Spleen (tissue), 13 donors: ENCODE results near the gene EPN3. TPM values are rescaled to one million over a fixed set of nuclear protein-coding genes. Genes with fewer than 3 reads are reported as not detected.

ENCODE experiments used
- DNase-seq: peaks from one replicate; pipeline ENCODE4 v3.0.0-alpha.2; 2020
- H3K27ac ChIP-seq, 8 donors: fragments of 200-600 bp; sonication (generic) in 7 of 8; 1 replicate in 4 of 8; 2 replicates in 4 of 8; pipeline versions ENCODE4 v1.5.0 to v1.8.0; 2016 to 2021; ENCODE audit warnings: inconsistent platforms in 4 of 8, mild to moderate bottlenecking in 4 of 8, moderate library complexity in 1 of 8
- H3K27me3 ChIP-seq, 7 donors: fragments of 200-600 bp; sonication (generic) in 6 of 7; replicated peaks in 1 of 7; 1 replicate in 4 of 7; 2 replicates in 3 of 7; pipeline versions ENCODE4 v1.5.0 to v1.8.0; 2016 to 2021; ENCODE audit warnings: inconsistent platforms in 3 of 7, mild to moderate bottlenecking in 1 of 7
- H3K36me3 ChIP-seq, 6 donors: fragments of 200-600 bp; sonication (generic) in 5 of 6; 1 replicate in 4 of 6; 2 replicates in 2 of 6; pipeline versions ENCODE4 v1.5.0 to v1.8.0; 2016 to 2021; ENCODE audit warnings: inconsistent platforms in 2 of 6
- H3K4me1 ChIP-seq, 6 donors: fragments of 200-600 bp; sonication (generic) in 5 of 6; 1 replicate in 3 of 6; 2 replicates in 3 of 6; pipeline versions ENCODE4 v1.5.0 to v1.8.0; 2016 to 2021; ENCODE audit warnings: inconsistent platforms in 3 of 6
- H3K4me3 ChIP-seq, 8 donors: fragments of 200-600 bp; sonication (generic) in 7 of 8; 1 replicate in 4 of 8; 2 replicates in 4 of 8; pipeline versions ENCODE4 v1.5.0 to v1.8.0; 2016 to 2021; ENCODE audit warnings: inconsistent platforms in 4 of 8, mild to moderate bottlenecking in 4 of 8, moderate library complexity in 2 of 8
- H3K9me3 ChIP-seq, 8 donors: fragments of 200-600 bp; sonication (generic) in 7 of 8; 1 replicate in 4 of 8; 2 replicates in 4 of 8; pipeline versions ENCODE4 v1.5.0 to v1.8.0; 2016 to 2021; ENCODE audit warnings: inconsistent platforms in 4 of 8
- POLR2A ChIP-seq, 3 donors: fragments of 450-650 bp; IDR thresholded peaks; one replicate each; pipeline ENCODE4 v1.5.1; 2017; ENCODE audit warnings: antibody characterized with exemption in 3 of 3, mild to moderate bottlenecking in 1 of 3
- POLR2AphosphoS5 ChIP-seq, 3 donors: sonication (generic); formaldehyde crosslinking; IDR thresholded peaks; one replicate each; pipeline ENCODE4 v1.5.1; 2017; ENCODE audit warnings: antibody characterized with exemption in 3 of 3
- WGBS, 5 donors: extraction: QIAGEN DNeasy Blood & Tissue Kit in 3 of 5; methylation state at CpG; one replicate each; pipeline versions ENCODE4 v1.1.5 to v1.1.7; 2013 to 2018; 5-methylcytosine and 5-hydroxymethylcytosine counted together
- intact Hi-C: fragments of 100-400 bp; cut with DNase I; formaldehyde crosslinking; loops from one replicate; pipeline ENCODE4 v1.15.0; 2023; ENCODE audit warnings: low total_unique reads
- long read RNA-seq, 2 donors: transcript quantifications; one replicate each; lab custom pipeline, GENCODE V29; 2026
- polyA plus RNA-seq, 3 donors: library from polyadenylated mRNA; stranded (reverse); fragments of 200-250 nt; gene quantifications; one replicate each; pipeline ENCODE4 v1.2.1, GENCODE V29; 2013
- total RNA-seq, 7 donors: library from RNA; depleted of rRNA in 3 of 7; stranded (reverse); fragments of >200 nt in 3 of 7; fragmentation: NEBNext Ultra II Directional in 4 of 7; extraction: Animal tissue kit (Norgen Biotek cat#: 25700) in 4 of 7; gene quantifications; one replicate each; pipeline versions ENCODE4 v1.1.0 to v1.2.1, GENCODE V29; 2016 to 2021
- TF ChIP-seq, protein P1 (sequence below), 11 experiments: fragments of 200-600 bp in 7 of 11; fragments of 450-650 bp in 4 of 11; sonication (generic) in 4 of 11; IDR thresholded peaks in 8 of 11; conservative IDR thresholded peaks in 3 of 11; 1 replicate in 7 of 11; 2 replicates in 4 of 11; pipeline versions ENCODE4 v1.4.0 to v1.8.0; 2016 to 2021; ENCODE audit warnings: antibody characterized with exemption in 11 of 11, inconsistent platforms in 4 of 11, mild to moderate bottlenecking in 1 of 11
- donor health status: healthy with polysubstance abuse.
- donor health status: DM: no; HTN: no; CAD: no; lungs with moderate emphysema.
- donor health status: DM: no; HTN: no; CAD: no.
- donor health status: Bipolar disorder and iron deficiency.
- donor health status: healthy.
- donor health status: DM: no; HTN: no; CAD: no.
- donor health status: DM: yes; HTN: yes; CAD: no.

Gene EPN3
- total RNA-seq (not detected), polyA plus RNA-seq (under 1 TPM in 2 of 3 donors, not detected in 1; 0.02 to 0.16 TPM)
- long read RNA-seq, donor 1 = 0 reads
- long read RNA-seq, donor 2 = 0 reads

DNA sequence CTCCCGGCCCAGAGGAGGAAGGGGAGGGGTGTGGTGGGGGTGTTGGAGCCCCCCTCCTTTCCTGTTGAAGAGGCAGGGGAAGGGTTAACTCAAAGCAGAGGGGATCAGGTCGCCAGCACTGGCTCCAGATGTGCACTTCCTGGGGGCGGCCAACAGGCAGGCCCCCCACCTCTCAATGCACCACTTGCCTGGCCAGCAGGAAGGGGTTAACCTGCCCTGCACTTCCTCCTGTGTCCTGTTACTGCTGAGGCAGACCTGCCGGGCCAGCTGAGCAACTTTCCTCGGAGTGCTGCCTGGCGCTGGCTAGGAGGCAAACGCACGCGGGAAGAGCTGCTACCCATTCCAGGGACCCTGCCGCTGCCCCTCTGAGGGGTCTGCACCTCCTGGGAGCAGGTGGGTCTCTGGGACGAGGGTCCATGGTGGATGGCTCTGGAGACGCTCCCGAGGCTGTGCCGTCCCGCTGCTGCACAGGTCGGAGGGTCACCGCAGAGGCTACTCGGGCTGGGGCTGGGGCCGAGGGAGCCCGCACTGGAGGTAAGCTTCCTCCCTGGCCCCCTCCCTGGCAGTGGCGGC, at the start of gene EPN3:
Gene EPN3, plus strand, starts transcription at position 284 of the 573 bp plus-strand sequence. CDS start 3,822 bp downstream, outside the sequence.
- DNase-seq = no peak
- TF ChIP-seq, protein P1, sequence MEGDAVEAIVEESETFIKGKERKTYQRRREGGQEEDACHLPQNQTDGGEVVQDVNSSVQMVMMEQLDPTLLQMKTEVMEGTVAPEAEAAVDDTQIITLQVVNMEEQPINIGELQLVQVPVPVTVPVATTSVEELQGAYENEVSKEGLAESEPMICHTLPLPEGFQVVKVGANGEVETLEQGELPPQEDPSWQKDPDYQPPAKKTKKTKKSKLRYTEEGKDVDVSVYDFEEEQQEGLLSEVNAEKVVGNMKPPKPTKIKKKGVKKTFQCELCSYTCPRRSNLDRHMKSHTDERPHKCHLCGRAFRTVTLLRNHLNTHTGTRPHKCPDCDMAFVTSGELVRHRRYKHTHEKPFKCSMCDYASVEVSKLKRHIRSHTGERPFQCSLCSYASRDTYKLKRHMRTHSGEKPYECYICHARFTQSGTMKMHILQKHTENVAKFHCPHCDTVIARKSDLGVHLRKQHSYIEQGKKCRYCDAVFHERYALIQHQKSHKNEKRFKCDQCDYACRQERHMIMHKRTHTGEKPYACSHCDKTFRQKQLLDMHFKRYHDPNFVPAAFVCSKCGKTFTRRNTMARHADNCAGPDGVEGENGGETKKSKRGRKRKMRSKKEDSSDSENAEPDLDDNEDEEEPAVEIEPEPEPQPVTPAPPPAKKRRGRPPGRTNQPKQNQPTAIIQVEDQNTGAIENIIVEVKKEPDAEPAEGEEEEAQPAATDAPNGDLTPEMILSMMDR (IDR thresholded peaks at IDR 0.05 in 8 of 11, conservative IDR thresholded peaks at IDR 0.05 in 3 of 11) = no peak
- TF ChIP-seq POLR2AphosphoS5 (IDR thresholded peaks at IDR 0.05) (no peak), POLR2A (IDR thresholded peaks at IDR 0.05) (no peak)
- intact Hi-C loops = no loop called here
- Histone ChIP-seq H3K27ac (no peak within 1 kb of the TSS), H3K36me3 (no peaks in the 10 kb centered on the region), H3K9me3 (no peaks in the 10 kb centered on the region), H3K4me3 (peak within 1 kb of the TSS in 1 of 8 donors; percentile 18), H3K4me1 (peaks cover 0 to 30% (median 16%) of the 10 kb centered on the region in 6 donors), H3K27me3 (peaks cover 0 to 73% (median 34%) of the 10 kb centered on the region in 7 donors)
- 0 to 5% (median 2%) methylated on average over 6 to 21 of the region's 21 CpGs for WGBS, 5 donors

DNA sequence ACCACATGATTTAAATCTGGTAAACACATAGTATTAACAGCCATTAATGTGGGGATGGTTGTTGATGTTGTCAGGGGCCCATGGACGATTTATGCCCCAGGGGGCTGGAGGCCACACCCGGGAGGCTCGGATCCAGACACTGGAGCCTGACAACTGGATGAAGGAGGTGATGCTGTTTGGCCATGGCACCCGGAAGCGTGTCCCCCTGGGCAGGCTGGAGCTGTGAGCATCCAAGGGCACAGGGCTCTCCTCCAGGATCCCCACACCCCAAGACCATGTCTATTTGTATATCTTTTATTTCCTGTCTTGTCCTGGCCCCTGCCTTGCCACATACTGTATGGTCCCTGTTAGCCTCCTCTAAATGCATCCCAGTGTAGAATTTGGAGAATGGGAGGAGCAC, 49.3 kb upstream of the EPN3 start:
- Histone ChIP-seq H3K27ac (no peak overlapping the region), H3K4me1 (peaks cover 15 to 45% (median 35%) of the 10 kb centered on the region in 6 donors), H3K27me3 (no peaks in the 10 kb centered on the region), H3K9me3 (no peaks in the 10 kb centered on the region), H3K4me3 (no peak overlapping the region), H3K36me3 (peaks cover 0 to 65% (median 35%) of the 10 kb centered on the region in 6 donors)
- TF ChIP-seq POLR2A (IDR thresholded peaks at IDR 0.05) = no peak
- no peak for TF ChIP-seq POLR2AphosphoS5 (IDR thresholded peaks at IDR 0.05)
- TF ChIP-seq, protein P1 (IDR thresholded peaks at IDR 0.05 in 8 of 11, conservative IDR thresholded peaks at IDR 0.05 in 3 of 11) = no peak
- 82 to 98% (median 93%) methylated on average over 5 of the region's 5 CpGs for WGBS, 5 donors
- DNase-seq = peak; percentile 50
- intact Hi-C loops = no loop called here

DNA sequence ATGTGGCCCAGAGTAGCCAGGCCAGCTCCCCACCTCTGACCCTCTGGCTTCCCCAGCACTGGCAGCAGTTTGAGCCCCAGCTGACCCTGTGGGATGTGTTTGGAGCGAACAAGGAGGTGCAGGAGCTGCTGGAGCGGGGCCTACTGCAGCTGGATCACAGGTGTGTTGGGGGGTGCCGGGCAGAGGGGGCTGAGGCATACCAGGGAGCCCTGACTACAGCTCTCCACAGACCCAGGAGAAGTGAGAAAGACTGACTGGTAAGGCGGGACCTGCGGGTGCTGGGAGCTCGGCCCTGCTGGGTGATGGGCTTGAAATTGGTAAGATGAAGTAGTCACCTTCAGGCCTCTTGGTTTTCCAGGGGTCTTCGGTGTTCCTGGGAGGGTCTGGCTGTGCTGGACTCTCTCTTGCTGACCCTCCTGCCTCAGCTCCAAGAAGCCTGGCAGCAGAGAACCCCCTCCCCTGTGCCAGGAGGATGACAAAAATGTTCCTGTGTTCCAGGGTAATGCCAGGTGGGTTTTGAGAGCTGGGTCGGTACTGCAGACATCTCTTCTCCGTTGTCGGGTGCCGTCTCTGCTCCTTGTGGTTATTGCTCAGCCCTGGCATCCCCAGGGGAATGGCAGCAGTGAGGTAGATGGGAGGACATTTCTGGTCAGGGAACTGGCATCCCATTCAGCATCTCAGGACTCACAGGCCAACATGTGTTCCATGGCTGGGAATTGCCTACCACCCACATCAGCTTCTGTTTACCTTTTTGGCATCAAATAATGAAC, 48.0 kb upstream of the EPN3 start:
- Histone ChIP-seq H3K27ac (no peak overlapping the region), H3K9me3 (no peaks in the 10 kb centered on the region), H3K36me3 (peaks cover 0 to 65% (median 35%) of the 10 kb centered on the region in 6 donors), H3K4me1 (peaks cover 10 to 34% (median 30%) of the 10 kb centered on the region in 6 donors), H3K27me3 (no peaks in the 10 kb centered on the region), H3K4me3 (no peak overlapping the region)
- intact Hi-C loops = no loop called here
- WGBS, 5 donors = 95 to 98% (median 96%) methylated on average over 11 of the region's 11 CpGs
- peak; percentile 70 for DNase-seq
- TF ChIP-seq POLR2AphosphoS5 (IDR thresholded peaks at IDR 0.05) (no peak), POLR2A (IDR thresholded peaks at IDR 0.05) (no peak)
- TF ChIP-seq, protein P1 (IDR thresholded peaks at IDR 0.05 in 8 of 11, conservative IDR thresholded peaks at IDR 0.05 in 3 of 11) = no peak
